Mesendoderm (in vitro differentiated cells): ENCODE results near the gene TMEM181.
"Not testable (repeated sequence)": the region's sequence is repeated elsewhere in the genome, so short reads cannot be mapped to it uniquely, and the experiment has no call there.

ENCODE experiments used
- DNase-seq: peaks from one replicate; pipeline ENCODE4 v3.0.0; 2013
- H2AK5ac ChIP-seq: 2 replicates; pipeline ENCODE4 v1.6.1; 2013; ENCODE audit warnings: low read length, inconsistent platforms
- H2BK120ac ChIP-seq: 2 replicates; pipeline ENCODE4 v1.6.1; 2013; ENCODE audit warnings: low read depth, mild to moderate bottlenecking, low read length, moderate library complexity, mixed read lengths
- H2BK15ac ChIP-seq: replicated peaks from 2 replicates; pipeline ENCODE4 v1.6.1; 2013; ENCODE audit warnings: low read depth, mild to moderate bottlenecking, moderate library complexity
- H2BK5ac ChIP-seq: 2 replicates; pipeline ENCODE4 v1.6.1; 2013; ENCODE audit warnings: low read length, inconsistent platforms
- H3K18ac ChIP-seq: 2 replicates; pipeline ENCODE4 v1.6.1; 2013; ENCODE audit warnings: mild to moderate bottlenecking, low read length, mixed read lengths
- H3K23ac ChIP-seq: one replicate; pipeline ENCODE4 v1.6.1; 2013; ENCODE audit warnings: low read length
- H3K27ac ChIP-seq: 2 replicates; pipeline ENCODE4 v1.5.1; 2013; ENCODE audit warnings: low read depth, mild to moderate bottlenecking, inconsistent platforms, low read length, moderate library complexity
- H3K27me3 ChIP-seq: 2 replicates; pipeline ENCODE4 v1.6.1; 2013; ENCODE audit warnings: low read length, control low read depth, mild to moderate bottlenecking, inconsistent platforms; ENCODE audit not compliant: insufficient read depth, poor library complexity
- H3K36me3 ChIP-seq: 2 replicates; pipeline ENCODE4 v1.6.1; 2013; ENCODE audit warnings: low read length, inconsistent platforms; ENCODE audit not compliant: control insufficient read depth, insufficient read depth
- H3K4ac ChIP-seq: one replicate; pipeline ENCODE4 v1.6.1; 2013; ENCODE audit warnings: low read depth, mild to moderate bottlenecking, low read length, moderate library complexity
- H3K4me1 ChIP-seq: 2 replicates; pipeline ENCODE4 v1.6.1; 2013; ENCODE audit warnings: low read depth, low read length, inconsistent platforms; ENCODE audit not compliant: control insufficient read depth
- H3K4me2 ChIP-seq: 2 replicates; pipeline ENCODE4 v1.6.1; 2013; ENCODE audit warnings: low read length
- H3K4me3 ChIP-seq: 2 replicates; pipeline ENCODE4 v1.5.1; 2013; ENCODE audit warnings: mild to moderate bottlenecking, low read length
- H3K56ac ChIP-seq: one replicate; pipeline ENCODE4 v1.6.1; 2013; ENCODE audit warnings: low read length
- H3K79me1 ChIP-seq: 2 replicates; pipeline ENCODE4 v1.6.1; 2013; ENCODE audit warnings: low read length, inconsistent platforms
- H3K79me2 ChIP-seq: 2 replicates; pipeline ENCODE4 v1.6.1; 2013; ENCODE audit warnings: mild to moderate bottlenecking, low read length; ENCODE audit not compliant: control insufficient read depth, insufficient read depth
- H3K9ac ChIP-seq: 2 replicates; pipeline ENCODE4 v1.6.1; 2013; ENCODE audit warnings: low read length, inconsistent platforms
- H4K5ac ChIP-seq: one replicate; pipeline ENCODE4 v1.6.1; 2013; ENCODE audit warnings: low read length
- H4K8ac ChIP-seq: one replicate; pipeline ENCODE4 v1.6.1; 2013; ENCODE audit warnings: low read depth, mild to moderate bottlenecking, control low read depth, low read length, moderate library complexity
- WGBS: extraction: QIAGEN DNeasy Blood & Tissue Kit; methylation state at CpG from one replicate; pipeline ENCODE4 v1.1.7; 2013; ENCODE audit warnings: low lambda C conversion rate, missing lambda C conversion rate; ENCODE audit not compliant: insufficient coverage; ENCODE audit errors: extremely low coverage; 5-methylcytosine and 5-hydroxymethylcytosine counted together

TMEM181 gene

GRCh38 chr6:158520975-158521374 is 38.9 kb upstream of the TMEM181 start:
- H3K4me3 ChIP-seq, H4K5ac ChIP-seq, H3K4me1 ChIP-seq, H3K56ac ChIP-seq, H3K27me3 ChIP-seq, H3K18ac ChIP-seq, H3K36me3 ChIP-seq, DNase-seq, H3K79me1 ChIP-seq, H2BK15ac ChIP-seq, H4K8ac ChIP-seq, H3K4me2 ChIP-seq, H3K4ac ChIP-seq, H3K27ac ChIP-seq, H2AK5ac ChIP-seq, H2BK120ac ChIP-seq, H3K23ac ChIP-seq, H3K9ac ChIP-seq, H2BK5ac ChIP-seq, H3K79me2 ChIP-seq: not testable (repeated sequence)
- no CpG with 5 or more reads among the region's 7 CpGs for WGBS

GRCh38 chr6:158521759-158522158 is 38.1 kb upstream of the TMEM181 start:
- Histone ChIP-seq H3K27me3 (no peaks in the 10 kb centered on the region), H3K27ac (no peak overlapping the region), H3K79me2 (no peaks in the 10 kb centered on the region), H2BK15ac (no peak overlapping the region), H3K36me3 (no peaks in the 10 kb centered on the region), H3K18ac (no peak overlapping the region), H3K4me2 (no peak overlapping the region), H3K79me1 (no peaks in the 10 kb centered on the region), H3K4me1 (no peaks in the 10 kb centered on the region), H3K4me3 (no peak overlapping the region), H2BK5ac (no peak overlapping the region), H3K4ac (no peak overlapping the region), H3K9ac (no peak overlapping the region), H2BK120ac (no peak overlapping the region), H2AK5ac (no peak overlapping the region), H4K5ac (no peak overlapping the region), H4K8ac (no peak overlapping the region), H3K56ac (no peak overlapping the region), H3K23ac (no peak overlapping the region)
- WGBS, result no CpG with 5 or more reads among the region's 1 CpG
- no peak for DNase-seq

GRCh38 chr6:158522616-158523015 is 37.3 kb upstream of the TMEM181 start:
- H3K4me2 ChIP-seq, result no peak overlapping the region
- no peak overlapping the region for H4K8ac ChIP-seq
- H4K5ac ChIP-seq, result no peak overlapping the region
- no peaks in the 10 kb centered on the region for H3K27me3 ChIP-seq
- no peaks in the 10 kb centered on the region for H3K79me1 ChIP-seq
- H3K4ac ChIP-seq, result no peak overlapping the region
- H2AK5ac ChIP-seq, result no peak overlapping the region
- H2BK15ac ChIP-seq, result no peak overlapping the region
- no peaks in the 10 kb centered on the region for H3K4me1 ChIP-seq
- H2BK5ac ChIP-seq, result no peak overlapping the region
- H3K23ac ChIP-seq, result no peak overlapping the region
- no peak overlapping the region for H2BK120ac ChIP-seq
- H3K18ac ChIP-seq, result no peak overlapping the region
- no peak overlapping the region for H3K9ac ChIP-seq
- DNase-seq, result no peak
- no peaks in the 10 kb centered on the region for H3K36me3 ChIP-seq
- H3K4me3 ChIP-seq, result no peak overlapping the region
- H3K27ac ChIP-seq, result no peak overlapping the region
- no peaks in the 10 kb centered on the region for H3K79me2 ChIP-seq
- WGBS, result no CpG with 5 or more reads among the region's 11 CpGs
- no peak overlapping the region for H3K56ac ChIP-seq

DNA sequence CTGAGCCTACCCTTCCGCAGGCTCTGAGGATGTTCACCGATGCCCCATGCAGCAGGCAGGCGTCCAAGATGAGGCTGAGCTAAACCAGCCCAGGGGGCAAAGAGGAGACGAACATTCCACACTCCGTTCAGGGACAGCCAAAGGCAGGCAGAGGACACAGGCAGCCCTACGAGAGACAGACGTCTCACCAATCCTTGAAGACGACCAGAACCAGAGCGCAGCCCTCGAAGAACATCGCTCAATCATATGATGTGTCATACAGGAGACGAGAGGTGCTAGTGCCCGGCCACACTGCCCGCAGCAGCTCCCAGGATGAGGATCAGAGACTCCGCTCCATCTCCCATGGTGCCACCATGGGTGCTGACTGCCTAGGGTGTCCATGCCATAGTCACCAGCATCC is 35.6 kb upstream of the TMEM181 start:
- Histone ChIP-seq H3K27ac (no peak overlapping the region), H4K5ac (no peak overlapping the region), H3K4me1 (no peaks in the 10 kb centered on the region), H3K36me3 (no peaks in the 10 kb centered on the region), H2BK15ac (no peak overlapping the region), H3K4me3 (no peak overlapping the region), H3K4me2 (no peak overlapping the region), H2BK120ac (no peak overlapping the region), H3K56ac (no peak overlapping the region), H2AK5ac (no peak overlapping the region), H4K8ac (no peak overlapping the region), H3K23ac (no peak overlapping the region), H3K27me3 (no peaks in the 10 kb centered on the region), H3K9ac (no peak overlapping the region), H2BK5ac (no peak overlapping the region), H3K79me2 (no peaks in the 10 kb centered on the region), H3K18ac (no peak overlapping the region), H3K79me1 (no peaks in the 10 kb centered on the region), H3K4ac (no peak overlapping the region)
- no CpG with 5 or more reads among the region's 15 CpGs for WGBS
- DNase-seq, result no peak

GRCh38 chr6:158527858-158528257 is 32.0 kb upstream of the TMEM181 start:
- H4K5ac ChIP-seq, H4K8ac ChIP-seq, H3K4me2 ChIP-seq, H2BK5ac ChIP-seq, H3K4me3 ChIP-seq, H3K79me1 ChIP-seq, H2BK15ac ChIP-seq, H3K4ac ChIP-seq, H3K56ac ChIP-seq, H2BK120ac ChIP-seq, H2AK5ac ChIP-seq, H3K9ac ChIP-seq, H3K79me2 ChIP-seq, H3K27ac ChIP-seq, H3K4me1 ChIP-seq, H3K36me3 ChIP-seq, H3K18ac ChIP-seq, H3K23ac ChIP-seq, H3K27me3 ChIP-seq, DNase-seq: not testable (repeated sequence)
- WGBS, result no CpG with 5 or more reads among the region's 1 CpG

DNA sequence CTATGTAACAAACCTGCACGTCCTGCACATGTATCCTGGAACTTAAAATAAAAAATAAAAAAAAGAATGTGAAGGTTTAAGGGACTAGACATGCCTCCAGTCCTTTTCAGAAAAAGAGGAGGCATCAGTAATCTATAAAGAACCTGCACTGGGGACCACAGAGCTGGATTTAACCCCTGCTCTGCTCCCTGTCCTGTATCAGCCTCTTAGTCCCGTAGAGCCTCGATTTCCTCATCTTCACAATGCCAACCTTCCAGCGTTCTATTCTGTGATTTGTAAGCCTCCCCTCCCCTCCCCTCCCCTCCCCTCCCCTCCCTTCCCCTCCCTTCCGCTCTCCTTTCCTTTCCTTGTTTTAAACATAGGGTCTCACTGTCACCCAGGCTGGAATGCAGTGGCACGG is 31.1 kb upstream of the TMEM181 start:
- H3K36me3 ChIP-seq, result no peaks in the 10 kb centered on the region
- H2BK120ac ChIP-seq, result no peak overlapping the region
- H2BK15ac ChIP-seq, result no peak overlapping the region
- no peak overlapping the region for H4K5ac ChIP-seq
- no peak overlapping the region for H3K4ac ChIP-seq
- H3K4me3 ChIP-seq, result no peak overlapping the region
- no peak overlapping the region for H3K18ac ChIP-seq
- no peak overlapping the region for H3K23ac ChIP-seq
- H2AK5ac ChIP-seq, result no peak overlapping the region
- no peaks in the 10 kb centered on the region for H3K79me2 ChIP-seq
- no peak overlapping the region for H3K27ac ChIP-seq
- no peak overlapping the region for H3K9ac ChIP-seq
- H3K4me1 ChIP-seq, result no peaks in the 10 kb centered on the region
- no CpG with 5 or more reads among the region's 6 CpGs for WGBS
- DNase-seq, result no peak
- H3K27me3 ChIP-seq, result no peaks in the 10 kb centered on the region
- H4K8ac ChIP-seq, result no peak overlapping the region
- no peak overlapping the region for H3K4me2 ChIP-seq
- H3K79me1 ChIP-seq, result no peaks in the 10 kb centered on the region
- no peak overlapping the region for H3K56ac ChIP-seq
- H2BK5ac ChIP-seq, result no peak overlapping the region
